Breast epithelium (tissue), 4 donors: ENCODE data around the gene ARHGAP45. TPM values are rescaled to one million over a fixed set of nuclear protein-coding genes. Genes with fewer than 3 reads are reported as not detected.

Experiments
- DNase-seq, 2 donors: peaks; one replicate each; pipeline ENCODE4 v3.0.0-alpha.2; 2019; ENCODE audit warnings: low spot score in 2 of 2
- H3K27ac ChIP-seq, 2 donors: fragments of 200-600 bp; sonication (generic) in 1 of 2; one replicate each; pipeline ENCODE4 v1.5.1; 2016 to 2019; ENCODE audit warnings: mild to moderate bottlenecking in 1 of 2
- H3K27me3 ChIP-seq, 2 donors: fragments of 200-600 bp; sonication (generic) in 1 of 2; one replicate each; pipeline versions ENCODE4 v1.5.1 to v1.6.0; 2017 to 2019; ENCODE audit warnings: control low read depth in 1 of 2, mild to moderate bottlenecking in 1 of 2
- H3K36me3 ChIP-seq: fragments of 200-600 bp; one replicate; pipeline ENCODE4 v1.5.1; 2019
- H3K4me1 ChIP-seq, 2 donors: fragments of 200-600 bp; sonication (generic); one replicate each; pipeline ENCODE4 v1.5.1; 2016 to 2019; ENCODE audit warnings: control low read depth in 1 of 2
- H3K4me3 ChIP-seq, 3 donors: fragments of 200-600 bp; sonication (generic); 1 replicate in 2 of 3; 2 replicates in 1 of 3; pipeline ENCODE4 v1.5.1; 2016 to 2019; ENCODE audit warnings: mild to moderate bottlenecking in 3 of 3, moderate library complexity in 2 of 3
- H3K9me3 ChIP-seq, 2 donors: fragments of 200-600 bp; sonication (generic) in 1 of 2; one replicate each; pipeline ENCODE4 v1.5.1; 2016 to 2019; ENCODE audit warnings: control low read depth in 1 of 2
- CTCF ChIP-seq, 3 donors: fragments of 450-650 bp; IDR thresholded peaks; one replicate each; pipeline ENCODE4 v1.5.1; 2016 to 2017; ENCODE audit warnings: antibody characterized with exemption in 3 of 3, mild to moderate bottlenecking in 3 of 3, moderate library complexity in 3 of 3
- POLR2A ChIP-seq: fragments of 450-650 bp; IDR thresholded peaks from one replicate; pipeline ENCODE4 v1.6.1; 2016; ENCODE audit warnings: antibody characterized with exemption, mild to moderate bottlenecking, moderate library complexity
- POLR2AphosphoS5 ChIP-seq, 3 donors: sonication (generic); formaldehyde crosslinking; IDR thresholded peaks; one replicate each; pipeline ENCODE4 v1.6.1; 2017; ENCODE audit warnings: antibody characterized with exemption in 3 of 3
- intact Hi-C: fragments of 100-400 bp; cut with DNase I; formaldehyde crosslinking; loops from one replicate; pipeline ENCODE4 v1.15.1; 2023; ENCODE audit warnings: low total_unique reads
- total RNA-seq, 3 donors: library from RNA; depleted of rRNA; stranded (reverse); fragments of >200 nt; gene quantifications; one replicate each; pipeline ENCODE4 v1.1.0, GENCODE V29; 2016

ARHGAP45 gene
- total RNA-seq, 3 donors from 2014 or later, result 18.7 to 43.2 (median 23.9) TPM

GRCh38 chr19:1070931-1071791 is 4.2 kb downstream of the ARHGAP45 start:
- intact Hi-C loops, result no loop called here
- Histone ChIP-seq H3K27ac (no peak overlapping the region), H3K27me3 (peaks cover 10 to 47% of the 10 kb centered on the region in 2 donors), H3K36me3 (no peaks in the 10 kb centered on the region), H3K4me3 (peak overlapping the region in 2 of 3 donors; percentile 32 to 65), H3K9me3 (no peaks in the 10 kb centered on the region), H3K4me1 (peaks cover 9% of the 10 kb centered on the region in 2 donors)
- DNase-seq, result no peak
- TF ChIP-seq POLR2A (no peak), POLR2AphosphoS5 (IDR thresholded peaks at IDR 0.05) (no peak), CTCF (IDR thresholded peaks at IDR 0.05) (no peak)

DNA sequence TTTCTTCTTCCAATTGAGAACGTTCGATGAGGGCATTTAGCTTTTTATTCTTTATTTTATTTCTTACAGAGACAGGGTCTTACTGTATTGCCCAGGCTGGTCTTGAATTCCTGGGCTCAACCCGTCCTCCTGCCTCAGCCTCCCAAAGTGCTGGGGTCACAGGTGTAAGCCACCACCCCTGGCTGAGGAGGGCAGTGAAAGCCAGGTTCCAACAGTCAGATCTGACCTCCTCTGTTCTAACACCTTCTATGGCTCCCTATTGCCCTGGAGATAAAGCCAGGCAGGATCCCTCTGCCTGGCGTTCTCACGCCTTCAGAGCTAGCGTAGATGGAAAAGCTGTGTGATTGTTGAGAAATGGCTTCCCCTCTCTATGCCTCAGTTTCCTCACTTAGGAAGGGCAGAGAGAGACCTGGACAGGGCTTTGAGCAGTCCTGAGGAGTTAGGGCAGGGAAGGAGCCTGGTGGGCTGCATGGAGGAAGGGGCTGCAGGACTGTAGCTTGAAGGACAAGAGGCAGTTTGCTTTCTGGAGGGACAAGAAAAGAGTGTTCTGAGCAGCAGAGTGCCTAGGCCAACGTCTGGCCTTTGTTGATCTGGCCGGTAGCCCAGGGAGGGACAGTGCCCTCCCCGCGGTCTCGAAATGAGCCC is 5.5 kb downstream of the ARHGAP45 start:
- peaks cover 10 to 34% of the 10 kb centered on the region in 2 donors for H3K27me3 ChIP-seq
- H3K36me3 ChIP-seq, result no peaks in the 10 kb centered on the region
- TF ChIP-seq CTCF (IDR thresholded peaks at IDR 0.05) (no peak), POLR2A (no peak), POLR2AphosphoS5 (IDR thresholded peaks at IDR 0.05) (no peak)
- H3K27ac ChIP-seq, result no peak overlapping the region
- H3K9me3 ChIP-seq, result no peaks in the 10 kb centered on the region
- intact Hi-C loops, result no loop called here
- DNase-seq, result no peak
- H3K4me1 ChIP-seq, result peaks cover 0 to under 1% of the 10 kb centered on the region in 2 donors
- no peak overlapping the region for H3K4me3 ChIP-seq

GRCh38 chr19:1073063-1073955 is 6.3 kb downstream of the ARHGAP45 start:
- Histone ChIP-seq H3K36me3 (no peaks in the 10 kb centered on the region), H3K4me1 (no peaks in the 10 kb centered on the region), H3K4me3 (no peak overlapping the region), H3K9me3 (no peaks in the 10 kb centered on the region), H3K27me3 (peaks cover 10 to 25% of the 10 kb centered on the region in 2 donors), H3K27ac (no peak overlapping the region)
- no peak for DNase-seq
- intact Hi-C loops, result no loop called here
- TF ChIP-seq POLR2A (no peak), POLR2AphosphoS5 (IDR thresholded peaks at IDR 0.05) (no peak), CTCF (IDR thresholded peaks at IDR 0.05) (no peak)

DNA sequence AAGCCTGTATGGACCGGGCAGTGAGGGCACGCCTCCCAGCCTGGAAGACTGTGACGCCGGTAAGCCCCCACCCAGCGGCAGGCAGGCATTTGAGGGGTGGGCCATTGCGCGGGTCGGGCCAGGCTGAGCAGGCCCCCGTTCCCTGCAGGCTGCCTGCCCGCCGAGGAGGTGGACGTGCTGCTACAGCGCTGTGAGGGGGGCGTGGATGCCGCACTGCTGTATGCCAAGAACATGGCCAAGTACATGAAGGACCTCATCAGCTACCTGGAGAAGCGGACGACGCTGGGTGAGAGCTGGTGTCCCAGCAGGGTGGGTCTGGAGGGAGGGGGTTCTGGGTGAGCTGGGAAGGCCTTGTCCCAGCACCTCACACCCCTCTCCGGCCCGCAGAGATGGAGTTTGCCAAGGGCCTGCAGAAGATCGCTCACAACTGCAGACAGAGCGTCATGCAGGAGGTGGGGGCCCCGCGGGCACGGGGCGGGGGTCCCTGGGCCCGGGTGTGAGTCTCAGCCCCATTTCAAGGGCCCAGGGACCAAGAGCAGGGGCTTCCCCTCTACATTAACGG is 7.1 kb downstream of the ARHGAP45 start:
- TF ChIP-seq CTCF (IDR thresholded peaks at IDR 0.05) (no peak), POLR2AphosphoS5 (IDR thresholded peaks at IDR 0.05) (no peak), POLR2A (no peak)

More for the DNA sequence above, 7.1 kb downstream of the ARHGAP45 start:
- Histone ChIP-seq H3K36me3 (no peaks in the 10 kb centered on the region), H3K9me3 (no peaks in the 10 kb centered on the region), H3K27ac (no peak overlapping the region), H3K4me3 (peak overlapping the region in 2 of 3 donors; percentile 45 to 63), H3K4me1 (no peaks in the 10 kb centered on the region), H3K27me3 (peaks cover 8 to 18% of the 10 kb centered on the region in 2 donors)
- intact Hi-C loops, result no loop called here
- no peak for DNase-seq
